Mesenchymal stem cell (in vitro differentiated cells and primary cell): ENCODE measurements around the gene CS.
A peak's percentile ranks its signal among the peaks of the same experiment; 100 is the strongest.

Experiments used
- DNase-seq: peaks from one replicate; pipeline ENCODE4 v3.0.0-alpha.2; 2013
- H2AFZ ChIP-seq: one replicate; pipeline ENCODE4 v1.6.1; 2013; ENCODE audit warnings: low read depth, mild to moderate bottlenecking, control low read depth, inconsistent platforms, low read length, moderate library complexity
- H2AK5ac ChIP-seq: 2 replicates; pipeline ENCODE4 v1.6.1; 2013; ENCODE audit warnings: low read length, moderate library complexity, mild to moderate bottlenecking, inconsistent platforms; ENCODE audit not compliant: severe bottlenecking
- H2BK120ac ChIP-seq: one replicate; pipeline ENCODE4 v1.6.1; 2013; ENCODE audit warnings: low read depth, mild to moderate bottlenecking, inconsistent platforms, low read length, moderate library complexity
- H2BK12ac ChIP-seq, 2 experiments: one replicate each; pipeline ENCODE4 v1.6.1; 2013; ENCODE audit warnings: inconsistent platforms in 2 of 2, low read length in 2 of 2, mild to moderate bottlenecking in 2 of 2, moderate library complexity in 2 of 2, control low read depth in 1 of 2
- H2BK15ac ChIP-seq: one replicate; pipeline ENCODE4 v1.6.1; 2013; ENCODE audit warnings: mild to moderate bottlenecking, low read depth, inconsistent platforms; ENCODE audit not compliant: poor library complexity, severe bottlenecking
- H2BK5ac ChIP-seq: 2 replicates; pipeline ENCODE4 v1.6.1; 2013; ENCODE audit warnings: low read depth, mild to moderate bottlenecking, low read length, control low read depth, inconsistent platforms; ENCODE audit not compliant: poor library complexity, severe bottlenecking
- H3K14ac ChIP-seq, 2 experiments: one replicate each; pipeline ENCODE4 v1.6.1; 2013; ENCODE audit warnings: inconsistent platforms in 2 of 2, low read length in 2 of 2, control low read depth in 1 of 2, mild to moderate bottlenecking in 1 of 2, moderate library complexity in 1 of 2
- H3K18ac ChIP-seq, 2 experiments: one replicate each; pipeline ENCODE4 v1.6.1; 2013; ENCODE audit warnings: inconsistent platforms in 2 of 2, low read length in 2 of 2, control low read depth in 1 of 2, low read depth in 1 of 2, mild to moderate bottlenecking in 1 of 2
- H3K23ac ChIP-seq, 2 experiments: one replicate each; pipeline ENCODE4 v1.6.1; 2013; ENCODE audit warnings: inconsistent platforms in 2 of 2, low read length in 2 of 2, mild to moderate bottlenecking in 2 of 2, moderate library complexity in 2 of 2, control low read depth in 1 of 2
- H3K27ac ChIP-seq: 2 replicates; pipeline ENCODE4 v1.5.1; 2013; ENCODE audit warnings: mild to moderate bottlenecking, moderate library complexity, low read length, control low read depth, inconsistent platforms; ENCODE audit not compliant: poor library complexity, severe bottlenecking
- H3K27me3 ChIP-seq, 2 experiments: 2 replicates each; pipeline versions ENCODE4 v1.6.1 to v1.7.0; 2013; ENCODE audit warnings: low read length in 2 of 2, mild to moderate bottlenecking in 2 of 2, moderate library complexity in 2 of 2, control low read depth in 1 of 2, inconsistent platforms in 1 of 2; ENCODE audit not compliant: control insufficient read depth in 1 of 2, insufficient read depth in 1 of 2
- H3K36me3 ChIP-seq, 2 experiments: 2 replicates each; pipeline versions ENCODE4 v1.6.1 to v1.7.0; 2013; ENCODE audit warnings: low read length in 2 of 2, control low read depth in 1 of 2, inconsistent platforms in 1 of 2, low read depth in 1 of 2, mild to moderate bottlenecking in 1 of 2; ENCODE audit not compliant: insufficient read depth in 2 of 2, control insufficient read depth in 1 of 2
- H3K4ac ChIP-seq, 2 experiments: one replicate each; pipeline ENCODE4 v1.6.1; 2013; ENCODE audit warnings: inconsistent platforms in 2 of 2, low read length in 2 of 2, mild to moderate bottlenecking in 2 of 2, moderate library complexity in 2 of 2, control low read depth in 1 of 2, low read depth in 1 of 2
- H3K4me1 ChIP-seq: 2 replicates; pipeline ENCODE4 v1.6.1; 2013; ENCODE audit warnings: low read depth, low read length, control low read depth; ENCODE audit not compliant: control insufficient read depth, insufficient read depth
- H3K4me2 ChIP-seq: 2 replicates; pipeline ENCODE4 v1.6.1; 2013; ENCODE audit warnings: low read length, mild to moderate bottlenecking, inconsistent platforms; ENCODE audit not compliant: poor library complexity, severe bottlenecking
- H3K4me3 ChIP-seq, 2 experiments: 2 replicates each; pipeline versions ENCODE4 v1.5.1 to v1.7.0; 2013; ENCODE audit warnings: low read length in 2 of 2, mild to moderate bottlenecking in 2 of 2, control low read depth in 1 of 2, low read depth in 1 of 2; ENCODE audit not compliant: insufficient read depth in 1 of 2
- H3K79me1 ChIP-seq: replicated peaks from 2 replicates; pipeline ENCODE4 v1.6.1; 2013; ENCODE audit warnings: mild to moderate bottlenecking, control low read depth, low read length, inconsistent platforms; ENCODE audit not compliant: poor library complexity, severe bottlenecking
- H3K9ac ChIP-seq: 2 replicates; pipeline ENCODE4 v1.7.0; 2013; ENCODE audit warnings: mild to moderate bottlenecking, low read length, moderate library complexity
- H3K9me3 ChIP-seq: 2 replicates; pipeline ENCODE4 v1.7.0; 2013; ENCODE audit warnings: mild to moderate bottlenecking, low read length; ENCODE audit not compliant: control insufficient read depth
- H4K8ac ChIP-seq: one replicate; pipeline ENCODE4 v1.6.1; 2013; ENCODE audit warnings: inconsistent platforms, mild to moderate bottlenecking, low read length, moderate library complexity
- H4K91ac ChIP-seq: one replicate; pipeline ENCODE4 v1.6.1; 2013; ENCODE audit warnings: mild to moderate bottlenecking, low read length, inconsistent platforms
- WGBS: methylation state at CpG from one replicate; pipeline ENCODE4 v1.1.7; 2013; ENCODE audit warnings: mixed read lengths; 5-methylcytosine and 5-hydroxymethylcytosine counted together

The CS gene

DNA sequence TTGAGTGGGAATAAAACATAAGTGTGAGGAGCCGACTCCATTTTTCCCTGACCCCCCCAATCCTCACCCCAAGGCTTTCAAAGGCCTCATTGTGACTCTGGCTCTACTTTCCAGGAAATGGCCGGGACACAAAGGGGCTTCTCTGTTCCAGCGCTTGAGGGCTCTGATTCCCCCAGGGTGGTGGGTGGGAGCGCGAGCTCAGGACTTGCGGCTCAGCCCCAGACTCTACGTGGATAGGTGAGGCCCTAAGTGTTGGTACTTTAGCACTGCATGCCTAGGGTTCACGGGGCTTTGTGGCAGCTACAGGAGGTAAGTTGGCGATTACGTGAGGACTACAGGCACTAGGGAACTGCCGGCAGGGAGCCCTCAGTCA is 15.1 kb upstream of the CS start:
- Histone ChIP-seq H2AK5ac (peak overlapping the region; percentile 86), H3K36me3 (peaks cover 33 to 40% of the 10 kb centered on the region in 2 experiments), H2BK5ac (peak overlapping the region; percentile 48), H3K14ac (peak overlapping the region in 1 of 2 experiments; percentile 91), H4K91ac (peak overlapping the region; percentile 95), H3K4ac (peak overlapping the region; percentile 46 to 90), H3K27ac (peak overlapping the region; percentile 91), H3K4me3 (peak overlapping the region; percentile 91 to 100), H3K23ac (peak overlapping the region; percentile 6 to 22), H3K79me1 (peaks cover 11% of the 10 kb centered on the region), H3K4me1 (peaks cover 6% of the 10 kb centered on the region), H3K9ac (peak overlapping the region; percentile 96), H3K4me2 (peak overlapping the region; percentile 88), H4K8ac (peak overlapping the region; percentile 85), H3K9me3 (no peaks in the 10 kb centered on the region), H2BK120ac (peak overlapping the region; percentile 62), H3K27me3 (no peaks in the 10 kb centered on the region), H2BK15ac (peak overlapping the region; percentile 13), H2BK12ac (peak overlapping the region; percentile 66 to 86), H3K18ac (peak overlapping the region; percentile 56 to 91), H2AFZ (peak overlapping the region; percentile 60)
- DNase-seq = no peak
- WGBS = 6% methylated on average over 11 of the region's 11 CpGs

DNA sequence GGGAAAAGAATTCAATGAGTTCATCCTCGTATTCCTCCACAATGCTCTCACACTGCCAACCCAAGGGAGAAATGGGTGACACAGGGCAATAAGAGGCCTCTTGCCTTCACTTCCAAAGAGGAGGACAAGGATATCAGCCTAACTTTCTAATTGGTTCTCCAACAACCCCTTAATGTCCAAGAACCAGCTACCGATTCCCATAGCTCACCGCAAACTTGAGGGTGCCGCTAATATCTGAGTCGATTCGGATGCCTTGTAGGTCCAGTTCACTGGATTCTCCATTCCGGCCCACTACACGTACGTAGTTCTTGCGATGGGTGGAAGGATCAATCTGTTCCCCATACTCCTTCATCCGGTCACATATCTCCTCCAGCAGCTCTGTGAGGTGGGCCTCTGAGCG is 10.9 kb upstream of the CS start:
- no peak overlapping the region for H2BK15ac ChIP-seq
- peaks cover 8% of the 10 kb centered on the region for H3K4me1 ChIP-seq
- no peak overlapping the region for H3K4ac ChIP-seq
- H2BK120ac ChIP-seq = no peak overlapping the region
- H2AFZ ChIP-seq = no peak overlapping the region
- no peak overlapping the region for H3K18ac ChIP-seq
- H2AK5ac ChIP-seq = no peak overlapping the region
- H2BK5ac ChIP-seq = no peak overlapping the region
- no peak overlapping the region for H4K91ac ChIP-seq
- peaks cover 34 to 59% of the 10 kb centered on the region in 2 experiments for H3K36me3 ChIP-seq
- H3K4me3 ChIP-seq = no peak overlapping the region
- H3K9me3 ChIP-seq = no peaks in the 10 kb centered on the region
- H4K8ac ChIP-seq = no peak overlapping the region
- no peak overlapping the region for H3K23ac ChIP-seq
- no peak for DNase-seq
- no peaks in the 10 kb centered on the region for H3K27me3 ChIP-seq
- no peak overlapping the region for H3K14ac ChIP-seq
- 95% methylated on average over 12 of the region's 12 CpGs for WGBS
- H3K27ac ChIP-seq = no peak overlapping the region
- no peak overlapping the region for H3K9ac ChIP-seq
- peaks cover 15% of the 10 kb centered on the region for H3K79me1 ChIP-seq
- H3K4me2 ChIP-seq = no peak overlapping the region
- H2BK12ac ChIP-seq = no peak overlapping the region

DNA sequence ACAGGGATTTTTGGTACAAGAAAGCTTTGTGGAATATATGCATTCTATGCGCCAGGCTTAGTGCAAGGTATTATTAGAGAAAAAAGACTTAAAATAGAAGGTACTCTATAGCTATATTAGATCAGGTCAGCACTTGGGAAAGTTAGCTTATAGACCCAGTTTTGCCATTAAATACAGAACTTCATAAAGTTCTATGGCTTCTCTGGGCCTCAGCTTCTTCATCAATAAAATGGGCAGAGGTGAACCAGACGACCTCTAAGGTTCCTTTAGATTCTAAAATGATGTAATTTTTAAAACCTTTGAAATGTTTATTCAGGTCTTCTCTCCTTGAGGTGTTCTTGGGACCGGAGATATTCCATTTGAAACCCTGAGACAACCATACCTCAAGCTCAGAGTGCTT is 8.6 kb upstream of the CS start:
- H3K27ac ChIP-seq = no peak overlapping the region
- no peak overlapping the region for H2BK120ac ChIP-seq
- H4K8ac ChIP-seq = no peak overlapping the region
- H2AK5ac ChIP-seq = no peak overlapping the region
- H2BK5ac ChIP-seq = no peak overlapping the region
- H3K9me3 ChIP-seq = no peaks in the 10 kb centered on the region
- no peak overlapping the region for H3K9ac ChIP-seq
- H3K23ac ChIP-seq = no peak overlapping the region
- no peak overlapping the region for H3K4ac ChIP-seq
- no peak overlapping the region for H3K14ac ChIP-seq
- no peak overlapping the region for H4K91ac ChIP-seq
- no peak overlapping the region for H3K4me3 ChIP-seq
- H3K4me2 ChIP-seq = no peak overlapping the region
- WGBS = 97% methylated on average over 1 of the region's 3 CpGs
- H3K18ac ChIP-seq = no peak overlapping the region
- H2AFZ ChIP-seq = no peak overlapping the region
- H3K36me3 ChIP-seq = peaks cover 41 to 69% of the 10 kb centered on the region in 2 experiments
- H2BK12ac ChIP-seq = no peak overlapping the region
- H3K27me3 ChIP-seq = no peaks in the 10 kb centered on the region
- H2BK15ac ChIP-seq = no peak overlapping the region
- peaks cover 2% of the 10 kb centered on the region for H3K4me1 ChIP-seq
- peaks cover 16% of the 10 kb centered on the region for H3K79me1 ChIP-seq
- no peak for DNase-seq

DNA sequence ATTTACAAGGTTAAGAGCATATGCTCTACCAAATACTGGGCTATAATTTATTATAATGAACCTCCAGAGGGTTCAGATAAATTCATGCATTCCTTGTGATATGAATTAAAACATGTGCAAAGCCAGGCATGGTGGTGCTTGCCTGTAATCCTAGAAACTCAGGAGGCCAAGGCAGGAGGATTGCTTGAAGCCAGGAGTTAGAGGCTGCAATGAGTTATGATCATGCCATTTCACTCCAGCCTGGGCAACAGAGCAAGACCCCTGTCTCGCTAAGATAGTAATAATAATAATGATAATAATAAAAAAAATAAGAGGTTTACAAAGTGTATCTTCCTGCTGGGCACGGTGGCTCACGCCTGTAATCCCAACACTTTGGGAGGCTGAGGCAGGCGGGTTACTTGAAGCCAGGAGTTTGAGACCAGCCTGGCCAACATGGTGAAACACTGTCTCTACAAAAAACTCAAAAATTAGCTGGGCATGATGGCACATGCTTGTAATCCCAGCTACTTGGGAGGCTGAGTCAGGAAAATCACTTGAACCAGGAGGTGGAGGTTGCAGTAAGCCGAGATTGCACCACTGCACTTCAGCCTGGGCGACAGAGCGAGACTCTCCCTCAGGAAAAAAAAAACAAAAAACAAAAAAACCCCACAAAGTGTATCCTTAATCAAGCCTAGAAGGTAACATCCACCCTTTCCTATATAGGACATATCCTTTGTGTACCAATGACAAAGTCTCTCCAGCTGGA is 7.3 kb upstream of the CS start:
- Histone ChIP-seq H3K27me3 (no peaks in the 10 kb centered on the region), H3K4me2 (no peak overlapping the region), H3K27ac (peak overlapping the region; percentile 20), H3K23ac (no peak overlapping the region), H4K91ac (no peak overlapping the region), H4K8ac (no peak overlapping the region), H2BK15ac (no peak overlapping the region), H3K36me3 (peaks cover 37 to 69% of the 10 kb centered on the region in 2 experiments), H2BK12ac (no peak overlapping the region), H2AFZ (no peak overlapping the region), H3K14ac (no peak overlapping the region), H2BK120ac (no peak overlapping the region), H3K4me3 (no peak overlapping the region), H2BK5ac (no peak overlapping the region), H3K9me3 (no peaks in the 10 kb centered on the region), H3K18ac (no peak overlapping the region), H3K9ac (no peak overlapping the region), H3K79me1 (peaks cover 15% of the 10 kb centered on the region), H3K4ac (no peak overlapping the region), H2AK5ac (no peak overlapping the region), H3K4me1 (peaks cover 2% of the 10 kb centered on the region)
- WGBS = 97% methylated on average over 6 of the region's 7 CpGs
- no peak for DNase-seq
